ENCODE measurements around the gene POLR3B.

- TF ChIP-seq NRF1 (IDR thresholded peaks at IDR 0.05; ENCODE audit: low read depth, low read length) = no peak
- no peak for TF ChIP-seq CTCF (IDR thresholded peaks at IDR 0.05; ENCODE audit: control extremely low read depth in 1 of 3, insufficient read depth in 1 of 3, low read depth in 1 of 3, low read length in 3 of 3)
- TF ChIP-seq TAF1 (IDR thresholded peaks at IDR 0.05; ENCODE audit: low read depth, low read length) = no peak
Observed at GRCh38 chr12:106506691-106507090, 149.1 kb downstream of the POLR3B start.

All from H1 (cell line).